GM12864 (cell line): ENCODE data around the gene PRPS1L1.

ENCODE experiments used
- DNase-seq: peaks from one replicate; pipeline ENCODE4 v3.0.0-alpha.2; 2011; ENCODE audit warnings: low read depth
- H3K4me3 ChIP-seq: 2 replicates; pipeline ENCODE4 v1.5.1; 2011; ENCODE audit warnings: mild to moderate bottlenecking, low read depth, low read length, control low read depth
- TF ChIP-seq, protein P1 (sequence below): IDR thresholded peaks from 2 replicates; pipeline ENCODE4 v1.5.1; 2011; ENCODE audit warnings: low read depth, mild to moderate bottlenecking, moderate library complexity, low read length, control low read depth, inconsistent platforms; ENCODE audit errors: missing control alignments

The PRPS1L1 gene

DNA sequence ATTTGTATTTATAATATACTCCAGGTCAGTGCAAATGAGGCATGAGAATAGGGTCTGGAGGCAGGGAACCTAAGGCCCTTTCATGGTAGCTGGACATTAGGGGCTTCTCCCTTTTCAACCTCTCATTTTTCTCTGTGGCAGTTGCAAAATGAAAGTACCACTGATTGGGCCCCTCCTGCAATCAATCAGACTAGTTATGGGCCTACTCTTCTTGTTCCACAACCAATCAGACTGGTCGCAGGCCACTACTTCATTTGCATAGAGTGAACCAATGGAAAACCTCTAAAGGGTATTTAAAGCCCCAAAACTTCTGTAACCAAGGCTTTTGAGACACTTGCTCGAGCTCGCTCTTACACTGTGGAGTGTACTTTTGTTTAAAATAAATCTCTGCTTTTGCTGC lies 10.0 kb upstream of the PRPS1L1 start:
- TF ChIP-seq, protein P1, sequence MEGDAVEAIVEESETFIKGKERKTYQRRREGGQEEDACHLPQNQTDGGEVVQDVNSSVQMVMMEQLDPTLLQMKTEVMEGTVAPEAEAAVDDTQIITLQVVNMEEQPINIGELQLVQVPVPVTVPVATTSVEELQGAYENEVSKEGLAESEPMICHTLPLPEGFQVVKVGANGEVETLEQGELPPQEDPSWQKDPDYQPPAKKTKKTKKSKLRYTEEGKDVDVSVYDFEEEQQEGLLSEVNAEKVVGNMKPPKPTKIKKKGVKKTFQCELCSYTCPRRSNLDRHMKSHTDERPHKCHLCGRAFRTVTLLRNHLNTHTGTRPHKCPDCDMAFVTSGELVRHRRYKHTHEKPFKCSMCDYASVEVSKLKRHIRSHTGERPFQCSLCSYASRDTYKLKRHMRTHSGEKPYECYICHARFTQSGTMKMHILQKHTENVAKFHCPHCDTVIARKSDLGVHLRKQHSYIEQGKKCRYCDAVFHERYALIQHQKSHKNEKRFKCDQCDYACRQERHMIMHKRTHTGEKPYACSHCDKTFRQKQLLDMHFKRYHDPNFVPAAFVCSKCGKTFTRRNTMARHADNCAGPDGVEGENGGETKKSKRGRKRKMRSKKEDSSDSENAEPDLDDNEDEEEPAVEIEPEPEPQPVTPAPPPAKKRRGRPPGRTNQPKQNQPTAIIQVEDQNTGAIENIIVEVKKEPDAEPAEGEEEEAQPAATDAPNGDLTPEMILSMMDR: no peak
- DNase-seq: no peak
- no peak overlapping the region for H3K4me3 ChIP-seq

DNA sequence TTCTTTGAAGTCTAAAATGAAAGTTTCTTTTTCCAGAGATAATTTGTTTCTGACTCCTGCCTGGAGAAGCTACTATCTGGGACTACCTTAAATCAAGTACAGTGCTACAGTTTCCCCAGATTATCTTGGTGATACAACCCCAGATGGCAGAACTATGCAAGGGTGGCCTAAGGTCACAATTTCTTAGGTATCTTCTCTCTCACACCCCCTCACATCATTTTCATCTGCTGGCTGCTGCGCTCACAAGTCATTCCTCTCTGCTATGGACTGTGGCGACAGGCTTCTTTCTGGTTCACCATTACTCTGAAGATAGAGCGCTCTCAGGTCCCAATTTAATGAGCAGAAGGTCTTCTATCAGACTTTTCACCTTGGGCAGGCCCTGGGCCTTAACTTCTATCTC lies 9.1 kb upstream of the PRPS1L1 start:
- TF ChIP-seq, protein P1: no peak
- H3K4me3 ChIP-seq: no peak overlapping the region
- no peak for DNase-seq

DNA sequence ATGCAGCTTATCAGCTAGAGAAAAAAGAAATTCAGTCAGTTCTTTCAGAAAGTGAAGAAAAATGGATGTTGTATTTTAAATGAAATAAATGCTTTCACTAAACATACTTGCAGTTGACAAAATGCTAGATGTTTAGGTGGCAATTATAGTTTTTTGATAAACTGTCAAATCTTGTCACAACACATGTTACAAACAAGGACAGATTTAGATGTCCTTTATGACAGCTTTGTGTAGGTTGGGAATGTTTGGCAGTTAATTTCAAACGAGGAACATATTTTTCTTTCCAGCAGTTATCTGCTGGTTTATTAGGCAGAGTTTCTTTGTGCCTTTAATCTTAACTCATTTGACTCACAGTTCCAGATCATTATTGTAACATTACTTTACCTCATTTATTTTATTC lies 3.1 kb upstream of the PRPS1L1 start:
- TF ChIP-seq, protein P1: no peak
- no peak overlapping the region for H3K4me3 ChIP-seq
- DNase-seq: no peak

DNA sequence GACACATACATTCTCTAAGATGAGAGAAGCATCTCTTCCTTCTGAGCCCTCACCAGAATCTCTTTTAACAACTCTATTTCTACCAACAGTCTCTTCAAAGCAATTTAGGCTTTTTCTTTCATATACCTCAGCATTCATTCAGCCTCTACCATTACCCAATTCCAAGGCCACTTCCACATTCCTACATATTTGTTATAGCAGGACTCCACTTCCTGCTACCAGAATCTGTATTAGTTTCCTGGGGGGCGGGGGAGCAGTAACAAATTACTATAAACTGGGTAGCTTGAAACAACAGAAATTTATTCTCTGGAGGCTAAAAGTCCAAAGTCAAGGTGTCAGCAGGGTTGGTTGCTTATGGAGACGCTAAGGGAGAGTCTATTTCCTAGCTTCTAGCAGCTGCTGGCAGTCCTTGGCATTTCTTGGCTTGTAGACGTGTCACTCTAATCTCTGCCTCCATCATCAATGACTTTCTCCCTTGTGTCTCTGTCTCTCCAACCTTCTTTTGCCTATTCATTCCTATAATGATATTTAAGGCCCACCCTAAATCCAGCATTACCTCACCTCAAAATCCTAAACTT lies 7.4 kb downstream of the PRPS1L1 start:
- DNase-seq: no peak
- TF ChIP-seq, protein P1: no peak
- H3K4me3 ChIP-seq: no peak overlapping the region

DNA sequence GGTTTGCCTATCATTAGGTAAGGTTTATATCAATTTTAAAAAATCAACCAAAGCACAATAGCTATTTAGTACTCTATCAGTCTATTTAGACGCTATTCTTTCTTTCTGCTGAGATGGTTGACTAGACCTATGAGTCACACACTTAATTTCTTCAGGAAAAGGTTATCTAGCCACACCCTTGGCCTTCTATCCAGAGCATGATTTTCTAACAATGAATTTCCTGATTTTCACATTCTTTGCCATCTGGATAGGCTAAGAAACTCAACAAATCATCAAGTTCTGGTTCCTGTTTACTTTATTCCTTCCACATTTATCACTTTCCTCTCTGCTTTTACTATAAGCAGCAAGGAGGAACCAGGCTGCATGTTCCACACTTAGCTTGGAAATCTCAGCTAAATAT lies 8.1 kb downstream of the PRPS1L1 start:
- H3K4me3 ChIP-seq: no peak overlapping the region
- DNase-seq: no peak
- TF ChIP-seq, protein P1: no peak

DNA sequence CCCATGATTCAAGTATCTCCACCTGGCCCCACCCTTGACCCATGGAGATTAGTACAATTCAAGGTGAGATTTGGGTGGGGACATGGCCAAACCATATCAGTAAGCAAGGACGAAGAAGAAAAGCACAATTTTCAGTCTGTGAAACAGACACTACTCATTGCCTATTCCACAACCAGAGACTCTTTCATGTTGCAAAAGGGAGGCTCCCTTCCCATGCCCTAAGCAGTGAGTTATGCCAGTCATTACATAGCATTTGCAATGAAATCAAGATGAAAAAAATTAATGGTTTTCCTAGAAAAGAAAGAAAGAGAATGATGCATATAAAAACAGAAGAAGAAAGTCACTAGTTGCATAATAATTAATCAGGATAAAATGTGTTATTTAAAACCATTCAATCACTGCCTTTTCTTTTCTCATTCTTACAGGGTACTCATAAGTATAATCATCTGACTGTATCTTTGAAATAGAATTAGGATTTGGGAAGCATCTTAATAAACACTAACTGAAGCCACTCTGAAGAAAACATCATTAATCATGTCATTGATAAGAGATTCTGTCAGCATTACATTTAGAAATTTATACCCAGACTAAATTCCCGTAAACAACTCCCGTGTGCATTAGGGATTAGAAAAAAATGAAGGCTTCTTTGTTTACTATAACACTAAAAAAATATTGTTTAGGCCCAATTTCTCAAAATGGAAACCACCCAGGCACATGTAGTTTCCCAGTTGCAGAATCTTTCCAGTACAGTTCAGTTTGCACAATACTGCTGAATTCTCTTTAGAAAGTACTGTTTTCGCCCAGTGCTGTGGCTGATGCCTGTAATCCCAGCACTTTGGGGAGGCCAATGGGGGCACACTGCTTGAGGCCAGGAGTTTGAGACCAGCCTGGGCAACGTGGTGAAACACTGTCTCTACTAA lies 9.1 kb downstream of the PRPS1L1 start:
- no peak overlapping the region for H3K4me3 ChIP-seq
- DNase-seq: no peak
- TF ChIP-seq, protein P1: no peak
